Uterus (tissue), 2 donors: ENCODE measurements around the gene UBE2Q2.

Experiments
- POLR2A ChIP-seq, 2 donors: fragments of 450-650 bp; IDR thresholded peaks; one replicate each; pipeline ENCODE4 v1.6.1; 2016; ENCODE audit warnings: antibody characterized with exemption in 2 of 2, mild to moderate bottlenecking in 1 of 2, moderate library complexity in 1 of 2
- TF ChIP-seq, protein P1 (sequence below), 4 experiments: fragments of 200-600 bp in 2 of 4; fragments of 450-650 bp in 2 of 4; sonication (generic) in 2 of 4; IDR thresholded peaks; one replicate each; pipeline ENCODE4 v1.5.1; 2016 to 2019; ENCODE audit warnings: antibody characterized with exemption in 4 of 4, mild to moderate bottlenecking in 2 of 4, moderate library complexity in 1 of 4

DNA sequence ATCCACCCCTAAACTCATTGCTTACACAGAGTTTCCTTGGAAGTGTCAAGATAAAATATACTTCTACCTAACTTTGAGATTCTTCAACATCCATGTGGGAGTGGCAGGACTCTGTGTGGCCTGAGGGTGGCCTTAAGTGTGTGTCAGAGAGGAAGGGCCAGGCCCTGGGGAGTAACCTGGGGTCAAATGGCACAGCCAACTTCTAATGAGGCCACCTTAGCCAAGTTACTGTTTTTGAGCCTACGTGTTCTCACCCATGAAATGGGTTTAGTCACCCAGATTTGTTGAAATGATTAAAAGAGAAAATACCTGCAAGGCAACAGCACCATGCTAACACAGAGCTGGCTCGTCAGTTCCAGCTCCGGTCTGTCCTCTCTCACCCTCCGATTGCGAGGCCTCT is 28.5 kb upstream of the UBE2Q2 start:
- no peak for TF ChIP-seq POLR2A (IDR thresholded peaks at IDR 0.05)
- TF ChIP-seq, protein P1, sequence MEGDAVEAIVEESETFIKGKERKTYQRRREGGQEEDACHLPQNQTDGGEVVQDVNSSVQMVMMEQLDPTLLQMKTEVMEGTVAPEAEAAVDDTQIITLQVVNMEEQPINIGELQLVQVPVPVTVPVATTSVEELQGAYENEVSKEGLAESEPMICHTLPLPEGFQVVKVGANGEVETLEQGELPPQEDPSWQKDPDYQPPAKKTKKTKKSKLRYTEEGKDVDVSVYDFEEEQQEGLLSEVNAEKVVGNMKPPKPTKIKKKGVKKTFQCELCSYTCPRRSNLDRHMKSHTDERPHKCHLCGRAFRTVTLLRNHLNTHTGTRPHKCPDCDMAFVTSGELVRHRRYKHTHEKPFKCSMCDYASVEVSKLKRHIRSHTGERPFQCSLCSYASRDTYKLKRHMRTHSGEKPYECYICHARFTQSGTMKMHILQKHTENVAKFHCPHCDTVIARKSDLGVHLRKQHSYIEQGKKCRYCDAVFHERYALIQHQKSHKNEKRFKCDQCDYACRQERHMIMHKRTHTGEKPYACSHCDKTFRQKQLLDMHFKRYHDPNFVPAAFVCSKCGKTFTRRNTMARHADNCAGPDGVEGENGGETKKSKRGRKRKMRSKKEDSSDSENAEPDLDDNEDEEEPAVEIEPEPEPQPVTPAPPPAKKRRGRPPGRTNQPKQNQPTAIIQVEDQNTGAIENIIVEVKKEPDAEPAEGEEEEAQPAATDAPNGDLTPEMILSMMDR (IDR thresholded peaks at IDR 0.05): no peak
